ENCODE results near the gene OR6Q1. TPM values are rescaled to one million over a fixed set of nuclear protein-coding genes. Genes with fewer than 3 reads are reported as not detected.
"Not testable (repeated sequence)": the region's sequence is repeated elsewhere in the genome, so short reads cannot be mapped to it uniquely, and the experiment has no call there.

The OR6Q1 gene
- total RNA-seq, 1 experiment from 2014 or later = not detected

DNA sequence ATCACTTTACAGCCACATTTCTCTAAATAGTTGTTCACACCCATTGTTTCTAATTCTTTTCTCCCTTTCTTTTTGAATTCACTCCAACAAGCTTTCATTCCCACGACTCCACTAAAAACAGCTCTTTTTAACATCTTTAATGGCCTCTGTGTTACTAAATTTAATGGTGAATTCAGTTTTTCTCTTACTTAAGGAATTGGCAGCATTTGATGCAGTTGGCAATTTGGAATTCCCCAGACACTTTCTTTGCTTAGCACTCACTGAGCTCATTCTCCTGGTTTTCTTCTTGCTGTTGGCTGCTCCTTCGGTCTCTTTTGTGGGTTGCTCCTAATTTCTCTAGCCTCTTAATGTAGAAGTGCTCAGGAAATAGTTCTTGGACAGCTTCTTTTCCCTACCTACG is 47.6 kb upstream of the OR6Q1 start:
- H3K27ac ChIP-seq (ENCODE audit: low read depth, low read length, poor library complexity, severe bottlenecking) = no peak overlapping the region
- ChIA-PET CTCF (no interaction called here), POLR2A (ENCODE audit: low non-redundant PET) (no interaction called here)
- H3K36me3 ChIP-seq (ENCODE audit: insufficient read depth, low read length, poor library complexity, severe bottlenecking) = no peaks in the 10 kb centered on the region
- intact Hi-C loops (cut with micrococcal nuclease; ENCODE audit: unreplicated experiment) = no loop called here
- TF ChIP-seq, protein P1, sequence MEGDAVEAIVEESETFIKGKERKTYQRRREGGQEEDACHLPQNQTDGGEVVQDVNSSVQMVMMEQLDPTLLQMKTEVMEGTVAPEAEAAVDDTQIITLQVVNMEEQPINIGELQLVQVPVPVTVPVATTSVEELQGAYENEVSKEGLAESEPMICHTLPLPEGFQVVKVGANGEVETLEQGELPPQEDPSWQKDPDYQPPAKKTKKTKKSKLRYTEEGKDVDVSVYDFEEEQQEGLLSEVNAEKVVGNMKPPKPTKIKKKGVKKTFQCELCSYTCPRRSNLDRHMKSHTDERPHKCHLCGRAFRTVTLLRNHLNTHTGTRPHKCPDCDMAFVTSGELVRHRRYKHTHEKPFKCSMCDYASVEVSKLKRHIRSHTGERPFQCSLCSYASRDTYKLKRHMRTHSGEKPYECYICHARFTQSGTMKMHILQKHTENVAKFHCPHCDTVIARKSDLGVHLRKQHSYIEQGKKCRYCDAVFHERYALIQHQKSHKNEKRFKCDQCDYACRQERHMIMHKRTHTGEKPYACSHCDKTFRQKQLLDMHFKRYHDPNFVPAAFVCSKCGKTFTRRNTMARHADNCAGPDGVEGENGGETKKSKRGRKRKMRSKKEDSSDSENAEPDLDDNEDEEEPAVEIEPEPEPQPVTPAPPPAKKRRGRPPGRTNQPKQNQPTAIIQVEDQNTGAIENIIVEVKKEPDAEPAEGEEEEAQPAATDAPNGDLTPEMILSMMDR (conservative IDR thresholded peaks at IDR 0.05; ENCODE audit: low read depth, low read length) = no peak
- TF ChIP-seq EZH2 (IDR thresholded peaks at IDR 0.05; ENCODE audit: borderline replicate concordance, low read depth, low read length, poor library complexity, severe bottlenecking) = no peak
- no TSS peak for BruUV-seq (replicated peaks)
- no peak overlapping the region for H3K4me3 ChIP-seq (ENCODE audit: low read depth, low read length, poor library complexity, severe bottlenecking)
- no peaks in the 10 kb centered on the region for H3K27me3 ChIP-seq (replicated peaks; ENCODE audit: insufficient read depth, low read depth, low read length, poor library complexity)
- H3K4me1 ChIP-seq (ENCODE audit: insufficient read depth, low read length, poor library complexity, severe bottlenecking) = no peaks in the 10 kb centered on the region
- H3K9me3 ChIP-seq (ENCODE audit: low read depth, low read length, poor library complexity, severe bottlenecking) = no peaks in the 10 kb centered on the region
- no peak for DNase-seq (ENCODE audit: low spot score)

DNA sequence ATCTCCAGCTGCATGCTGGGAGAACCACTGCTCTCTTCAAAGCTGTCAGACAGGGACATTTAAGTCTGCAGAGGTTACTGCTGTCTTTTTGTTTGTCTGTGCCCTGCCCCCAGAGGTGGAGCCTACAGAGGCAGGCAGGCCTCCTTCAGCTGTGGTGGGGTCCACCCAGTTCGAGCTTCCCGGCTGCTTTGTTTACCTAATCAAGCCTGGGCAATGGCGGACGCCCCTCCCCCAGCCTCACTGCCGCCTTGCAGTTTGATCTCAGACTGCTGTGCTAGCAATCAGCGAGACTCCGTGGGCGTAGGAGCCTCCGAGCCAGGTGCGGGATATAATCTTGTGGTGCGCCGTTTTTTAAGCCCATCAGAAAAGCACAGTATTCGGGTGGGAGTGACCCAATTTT is 31.2 kb upstream of the OR6Q1 start:
- H3K9me3 ChIP-seq (ENCODE audit: low read depth, low read length, poor library complexity, severe bottlenecking); H3K36me3 ChIP-seq (ENCODE audit: insufficient read depth, low read length, poor library complexity, severe bottlenecking); H3K27me3 ChIP-seq (replicated peaks; ENCODE audit: insufficient read depth, low read depth, low read length, poor library complexity); DNase-seq (ENCODE audit: low spot score); intact Hi-C loops (cut with micrococcal nuclease; ENCODE audit: unreplicated experiment); BruUV-seq (replicated peaks); H3K4me1 ChIP-seq (ENCODE audit: insufficient read depth, low read length, poor library complexity, severe bottlenecking); CTCF ChIA-PET; H3K4me3 ChIP-seq (ENCODE audit: low read depth, low read length, poor library complexity, severe bottlenecking); H3K27ac ChIP-seq (ENCODE audit: low read depth, low read length, poor library complexity, severe bottlenecking); POLR2A ChIA-PET (ENCODE audit: low non-redundant PET): not testable (repeated sequence)

- H3K27ac ChIP-seq (ENCODE audit: low read depth, low read length, poor library complexity, severe bottlenecking); H3K4me3 ChIP-seq (ENCODE audit: low read depth, low read length, poor library complexity, severe bottlenecking); BruUV-seq (replicated peaks); H3K36me3 ChIP-seq (ENCODE audit: insufficient read depth, low read length, poor library complexity, severe bottlenecking); H3K9me3 ChIP-seq (ENCODE audit: low read depth, low read length, poor library complexity, severe bottlenecking); DNase-seq (ENCODE audit: low spot score); CTCF ChIA-PET; H3K27me3 ChIP-seq (replicated peaks; ENCODE audit: insufficient read depth, low read depth, low read length, poor library complexity); H3K4me1 ChIP-seq (ENCODE audit: insufficient read depth, low read length, poor library complexity, severe bottlenecking); POLR2A ChIA-PET (ENCODE audit: low non-redundant PET): not testable (repeated sequence)
- intact Hi-C loops (cut with micrococcal nuclease; ENCODE audit: unreplicated experiment) = loop anchor here (10.0 kb wide), 1 partner anchor 245 kb away; the partner anchor contains the start of gene BTBD18
These were observed 30.7 kb upstream of the OR6Q1 start for GRCh38 chr11:58000021-58000420.

DNA sequence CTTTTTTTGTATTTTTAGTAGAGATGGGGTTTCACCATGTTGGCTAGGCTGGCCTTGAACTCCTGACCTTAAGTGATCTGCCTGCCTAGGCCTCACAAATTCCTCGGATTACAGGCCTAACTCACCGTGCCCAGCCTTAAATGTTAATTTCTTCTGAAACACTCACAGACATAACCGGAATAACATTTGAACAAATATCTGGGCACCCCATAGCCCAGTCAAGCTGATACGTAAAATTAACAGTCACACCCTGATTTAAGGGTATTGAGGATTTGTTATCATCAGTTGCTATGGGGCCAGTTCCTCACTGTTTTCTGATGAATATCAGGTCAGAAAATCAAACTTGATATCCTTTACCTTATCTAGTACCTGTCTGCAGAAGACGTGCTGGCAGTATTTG is 30.1 kb upstream of the OR6Q1 start:
- Histone ChIP-seq H3K27ac (ENCODE audit: low read depth, low read length, poor library complexity, severe bottlenecking) (no peak overlapping the region), H3K27me3 (replicated peaks; ENCODE audit: insufficient read depth, low read depth, low read length, poor library complexity) (no peaks in the 10 kb centered on the region), H3K36me3 (ENCODE audit: insufficient read depth, low read length, poor library complexity, severe bottlenecking) (no peaks in the 10 kb centered on the region), H3K9me3 (ENCODE audit: low read depth, low read length, poor library complexity, severe bottlenecking) (no peaks in the 10 kb centered on the region), H3K4me1 (ENCODE audit: insufficient read depth, low read length, poor library complexity, severe bottlenecking) (peaks cover 15% of the 10 kb centered on the region), H3K4me3 (ENCODE audit: low read depth, low read length, poor library complexity, severe bottlenecking) (no peak overlapping the region)
- TF ChIP-seq, protein P1 (conservative IDR thresholded peaks at IDR 0.05; ENCODE audit: low read depth, low read length) = no peak
- TF ChIP-seq EZH2 (IDR thresholded peaks at IDR 0.05; ENCODE audit: borderline replicate concordance, low read depth, low read length, poor library complexity, severe bottlenecking) = no peak
- DNase-seq (ENCODE audit: low spot score) = no peak
- POLR2A ChIA-PET (ENCODE audit: low non-redundant PET) = no interaction called here
- BruUV-seq (replicated peaks) = no TSS peak
- CTCF ChIA-PET = no interaction called here
- intact Hi-C loops (cut with micrococcal nuclease; ENCODE audit: unreplicated experiment) = loop anchor here (10.0 kb wide), 1 partner anchor 246 kb away; the partner anchor contains the start of gene BTBD18
